Germinal center (tissue), 1 donor: ENCODE results near the gene HMGCS1.
"Not testable (repeated sequence)": the region's sequence is repeated elsewhere in the genome, so short reads cannot be mapped to it uniquely, and the experiment has no call there.

Experiments
- DNase-seq: peaks from one replicate; pipeline ENCODE4 v3.0.0; 2012; ENCODE audit warnings: mixed read lengths, low spot score

The HMGCS1 gene

DNA sequence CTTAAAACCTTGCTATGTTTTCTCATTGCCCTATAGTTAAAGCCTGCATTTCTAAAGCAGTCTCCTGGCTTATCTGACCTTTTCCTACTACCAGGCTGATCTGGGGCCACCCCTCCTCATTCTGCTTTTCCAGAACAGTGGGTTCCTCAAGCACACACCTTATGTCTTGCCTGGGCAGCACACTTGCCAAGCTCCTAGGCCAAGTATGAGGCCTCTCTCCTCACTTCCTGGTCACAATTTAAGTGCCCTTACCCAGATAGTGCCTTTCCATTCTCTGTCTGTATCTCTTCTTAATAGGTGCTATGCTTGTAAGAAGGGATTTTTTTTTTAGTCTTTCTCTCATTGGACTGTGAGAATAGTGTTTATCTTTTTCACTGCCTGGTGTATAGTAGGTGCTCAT lies 39.7 kb downstream of the HMGCS1 start:
- no peak for DNase-seq

DNA sequence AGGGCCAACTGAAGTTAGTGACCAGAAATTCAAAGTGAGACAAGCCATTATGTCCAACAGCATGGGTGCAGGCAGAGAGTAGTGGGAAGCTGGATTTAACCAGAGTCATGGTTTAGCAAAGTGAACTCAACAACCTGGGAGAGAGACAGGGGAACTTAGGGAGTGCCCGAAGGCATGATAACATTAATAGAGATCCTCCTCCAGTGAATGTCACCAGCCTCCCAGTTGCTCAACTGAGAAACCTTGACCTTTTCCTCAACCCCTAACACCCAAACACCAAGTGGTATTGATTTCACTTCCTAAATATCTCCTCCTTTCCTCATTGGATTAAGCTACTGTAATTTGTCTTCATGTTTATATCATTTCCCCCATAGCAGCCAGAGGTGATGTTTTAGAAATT lies 42.6 kb downstream of the HMGCS1 start:
- no peak for DNase-seq

DNA sequence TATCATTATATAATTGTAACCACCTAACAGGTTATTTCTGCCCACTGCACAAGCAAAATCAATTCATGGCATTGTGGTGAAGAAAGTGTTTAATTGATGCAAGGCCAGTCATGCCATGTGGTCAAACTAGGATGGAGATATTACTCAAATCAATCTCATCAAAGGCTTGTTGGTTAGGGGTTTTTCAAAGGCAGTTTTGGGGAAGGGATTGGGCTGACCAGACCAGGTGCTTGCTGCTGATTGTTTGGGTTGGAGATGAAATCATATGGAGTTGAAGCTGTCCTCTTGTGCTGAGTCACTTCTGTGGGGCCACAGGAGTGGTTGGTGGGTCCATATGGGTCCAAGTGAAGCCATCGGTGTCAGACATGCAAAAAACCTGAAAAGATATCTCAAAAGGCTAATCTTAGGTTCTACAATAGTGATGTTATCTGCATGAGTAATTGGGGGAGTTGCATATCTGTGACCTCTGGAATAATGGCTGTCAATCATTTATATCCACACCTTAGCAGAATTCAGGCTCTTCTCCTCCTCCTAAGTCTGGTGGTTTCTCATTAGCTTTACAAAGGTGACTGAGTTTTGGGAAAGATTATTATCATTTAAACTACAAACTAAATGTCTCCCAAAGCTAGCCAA lies 44.9 kb downstream of the HMGCS1 start:
- no peak for DNase-seq

GRCh38 chr5:43262269-43262668 lies 50.9 kb downstream of the HMGCS1 start:
- not testable (repeated sequence) for DNase-seq

- no peak for DNase-seq
These were observed 55.1 kb downstream of the HMGCS1 start for GRCh38 chr5:43258116-43258515.

DNA sequence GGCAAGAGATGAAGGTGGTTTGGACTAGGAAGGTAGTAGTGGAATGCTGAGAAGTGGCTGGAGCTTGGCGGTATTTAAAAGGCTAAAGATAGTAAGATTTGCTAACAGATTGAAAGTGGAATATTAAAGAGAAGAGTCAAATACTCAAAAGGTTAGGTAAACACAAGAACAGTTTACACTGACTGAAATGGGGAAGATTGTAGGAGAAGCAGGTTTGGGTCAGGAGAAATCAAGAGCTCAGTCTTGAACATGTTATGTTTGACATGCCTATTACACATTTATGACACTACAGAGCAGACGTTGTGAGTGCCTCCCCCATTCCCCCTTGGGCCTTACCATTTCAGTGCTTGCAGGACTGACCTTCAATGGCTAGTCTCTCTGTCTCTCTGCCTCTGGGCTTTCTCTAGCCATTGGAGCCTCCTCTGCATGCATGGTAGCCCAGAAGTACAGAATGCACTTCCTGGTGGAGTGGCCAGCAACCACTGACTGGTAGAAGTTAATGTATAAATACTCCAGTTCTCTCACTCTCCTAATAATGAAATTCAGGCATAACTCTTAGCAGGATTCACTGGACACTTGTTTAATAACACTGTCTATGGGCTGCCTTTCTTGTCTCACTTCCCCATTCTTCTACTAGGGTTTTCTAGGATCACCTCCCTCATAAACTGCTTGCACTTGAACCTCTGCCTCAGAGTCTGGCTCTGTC lies 56.8 kb downstream of the HMGCS1 start:
- no peak for DNase-seq

DNA sequence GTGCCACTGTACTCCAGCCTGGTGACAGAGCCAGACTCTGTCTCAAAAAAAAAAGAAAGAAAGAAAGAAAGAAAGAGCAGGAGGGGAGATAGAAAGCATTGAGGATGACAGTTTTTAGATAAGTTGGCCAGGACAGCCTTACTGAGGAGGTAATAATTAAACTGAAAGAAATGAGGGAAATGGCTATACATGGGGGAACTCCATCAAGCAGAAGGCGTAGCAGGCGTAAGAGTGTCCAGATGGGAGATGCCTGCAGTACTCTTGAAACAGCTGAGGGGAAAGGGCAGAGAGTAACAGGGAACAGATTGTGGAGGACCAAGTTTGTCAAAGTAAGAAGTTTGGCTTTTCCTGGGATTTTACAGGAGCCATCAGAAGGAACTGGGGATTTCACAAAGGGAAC lies 57.5 kb downstream of the HMGCS1 start:
- no peak for DNase-seq

DNA sequence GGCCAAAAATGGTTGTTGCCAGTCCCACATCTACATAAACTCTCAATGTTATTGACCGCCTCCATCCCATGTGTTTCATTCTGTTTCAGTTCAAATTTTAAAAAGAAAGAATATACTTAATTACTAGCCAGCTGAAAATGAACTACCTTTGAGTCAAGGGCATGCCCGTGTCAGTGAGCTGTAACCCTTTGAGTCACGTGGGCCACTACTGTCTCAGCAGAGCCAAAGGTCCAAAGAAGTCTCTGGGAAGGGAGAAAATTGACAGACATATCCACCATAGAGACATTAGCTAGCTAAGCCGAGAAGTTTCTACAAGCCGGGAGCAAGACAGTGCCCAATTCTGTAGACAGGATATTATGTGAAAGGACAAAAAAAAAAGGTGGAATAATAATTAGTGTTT lies 61.5 kb downstream of the HMGCS1 start:
- no peak for DNase-seq

DNA sequence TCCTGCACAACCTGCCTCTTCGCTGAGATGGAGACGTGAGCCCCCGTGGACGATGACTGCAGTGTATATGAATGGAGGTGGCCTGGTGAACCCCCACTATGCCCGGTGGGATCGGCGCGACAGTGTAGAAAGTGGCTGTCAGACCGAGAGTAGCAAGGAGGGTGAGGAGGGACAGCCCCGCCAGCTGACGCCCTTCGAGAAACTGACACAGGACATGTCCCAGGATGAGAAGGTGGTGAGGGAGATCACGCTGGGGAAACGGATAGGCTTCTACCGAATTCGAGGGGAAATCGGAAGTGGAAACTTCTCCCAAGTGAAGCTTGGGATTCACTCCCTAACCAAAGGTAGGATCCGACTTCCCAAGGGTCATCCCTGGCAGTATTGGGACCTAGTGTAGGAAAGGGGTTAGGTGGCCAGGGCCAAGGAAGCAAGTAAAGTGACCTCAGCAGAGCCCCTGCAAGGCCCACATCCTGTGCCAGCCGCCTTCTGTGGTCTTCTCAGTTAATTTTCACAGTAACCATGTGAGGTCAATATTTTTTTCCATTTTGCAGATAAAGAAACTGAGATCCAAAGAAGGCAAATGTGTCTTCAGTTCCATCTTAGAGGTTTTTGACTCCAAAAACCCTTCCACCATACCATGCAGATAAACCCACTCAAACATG lies 67.4 kb downstream of the HMGCS1 start:
- DNase-seq: no peak

- no peak for DNase-seq
These were observed 68.2 kb downstream of the HMGCS1 start for GRCh38 chr5:43244823-43245565.

- DNase-seq: no peak
These were observed 69.9 kb downstream of the HMGCS1 start for GRCh38 chr5:43243270-43243669.

GRCh38 chr5:43242196-43242595 lies 71.0 kb downstream of the HMGCS1 start:
- DNase-seq: no peak
